Endothelial cell of umbilical vein (primary cell): Measurements from ENCODE around the gene ITM2B. TPM values are rescaled to one million over a fixed set of nuclear protein-coding genes. Genes with fewer than 3 reads are reported as not detected.

Experiments
- BruUV-seq: library from RNA; stranded (reverse); fragments of 400-500 nt; replicated peaks from 2 replicates; lab custom pipeline; 2021; lab: Mats Ljungman, UMichigan
- CTCF ChIA-PET: fragments of 300-600, 350-600 bp; sonication (Branson Sonifier 250); formaldehyde crosslinking; loops from one replicate; lab custom pipeline; 2021; ENCODE audit warnings: antibody characterized with exemption, inconsistent platforms; lab: Charles Lee
- POLR2A ChIA-PET: fragments of 300-600, 350-600 bp; sonication (Branson Sonifier 250); formaldehyde crosslinking; loops from one replicate; lab custom pipeline; 2021; ENCODE audit warnings: antibody characterized with exemption, inconsistent platforms; lab: Charles Lee
- DNase-seq: peaks from one replicate; pipeline ENCODE4 v3.0.0-alpha.2; 2011; ENCODE audit warnings: low read depth, low spot score
- FAIRE-seq: peaks from 2 replicates; lab custom pipeline; 2011; peaks lifted over from hg19 to GRCh38; lab: Jason Lieb, UNC
- H2AFZ ChIP-seq: 2 replicates; pipeline ENCODE4 v1.6.0; 2012; ENCODE audit warnings: low read depth, low read length, control low read depth, inconsistent platforms
- H3K27ac ChIP-seq: 2 replicates; pipeline ENCODE4 v1.5.1; 2011; ENCODE audit warnings: low read depth, mild to moderate bottlenecking, control low read depth, low read length, moderate library complexity; ENCODE audit not compliant: insufficient read depth
- H3K27me3 ChIP-seq, 2 experiments: 2 replicates each; pipeline versions ENCODE4 v1.6.0 to v1.6.1; 2011; ENCODE audit warnings: low read length in 2 of 2, mixed read lengths in 1 of 2; ENCODE audit not compliant: control insufficient read depth in 2 of 2, insufficient read depth in 2 of 2
- H3K36me3 ChIP-seq, 2 experiments: 2 replicates in 1 of 2; 3 replicates in 1 of 2; pipeline ENCODE4 v1.5.1; 2011; ENCODE audit warnings: low read length in 2 of 2, mild to moderate bottlenecking in 1 of 2, moderate library complexity in 1 of 2; ENCODE audit not compliant: control insufficient read depth in 2 of 2, insufficient read depth in 2 of 2; ENCODE audit errors: extremely low read depth in 1 of 2
- H3K4me1 ChIP-seq: 3 replicates; pipeline ENCODE4 v1.5.1; 2011; ENCODE audit warnings: mild to moderate bottlenecking, low read length; ENCODE audit not compliant: control insufficient read depth, insufficient read depth; ENCODE audit errors: extremely low read depth
- H3K4me2 ChIP-seq: 2 replicates; pipeline ENCODE4 v1.6.1; 2011; ENCODE audit warnings: low read length, control low read depth, mixed read lengths; ENCODE audit not compliant: insufficient read depth
- H3K4me3 ChIP-seq, 3 experiments: fragments of 200-600 bp in 1 of 3; sonication (generic), shearing (Covaris generic) in 1 of 3; replicated peaks in 1 of 3; 2 replicates each; pipeline ENCODE4 v1.5.1; 2011 to 2016; ENCODE audit warnings: control low read depth in 3 of 3, low read length in 3 of 3, mild to moderate bottlenecking in 2 of 3, inconsistent platforms in 1 of 3, low read depth in 1 of 3, moderate library complexity in 1 of 3; ENCODE audit not compliant: insufficient read depth in 1 of 3
- H3K79me2 ChIP-seq: 2 replicates; pipeline ENCODE4 v1.6.0; 2012; ENCODE audit warnings: low read length, inconsistent platforms; ENCODE audit not compliant: control insufficient read depth, insufficient read depth
- H3K9ac ChIP-seq: replicated peaks from 2 replicates; pipeline ENCODE3; 2011; ENCODE audit warnings: low read length, control low read depth; ENCODE audit not compliant: insufficient read depth; ENCODE audit errors: extremely low read depth
- H3K9me1 ChIP-seq: replicated peaks from 3 replicates; pipeline ENCODE4 v1.6.0; 2011; ENCODE audit warnings: mild to moderate bottlenecking, low read length; ENCODE audit not compliant: control insufficient read depth, insufficient read depth; ENCODE audit errors: extremely low read depth
- H3K9me3 ChIP-seq: replicated peaks from 2 replicates; pipeline ENCODE4 v1.5.1; 2012; ENCODE audit warnings: low read length, inconsistent platforms; ENCODE audit not compliant: control insufficient read depth, insufficient read depth
- H4K20me1 ChIP-seq: replicated peaks from 2 replicates; pipeline ENCODE3; 2011; ENCODE audit warnings: mild to moderate bottlenecking, low read length; ENCODE audit not compliant: control insufficient read depth, insufficient read depth; ENCODE audit errors: extremely low read depth
- EZH2 ChIP-seq: IDR thresholded peaks from 2 replicates; pipeline ENCODE4 v1.6.1; 2012; ENCODE audit warnings: borderline replicate concordance, low read depth, mild to moderate bottlenecking, moderate library complexity, low read length, inconsistent platforms; ENCODE audit not compliant: severe bottlenecking
- GATA2 ChIP-seq: IDR thresholded peaks from 2 replicates; pipeline ENCODE4 v1.7.0; 2011; ENCODE audit warnings: low read depth, mild to moderate bottlenecking, moderate library complexity, mixed read lengths, low read length; ENCODE audit not compliant: insufficient read length, insufficient read depth
- JUN ChIP-seq: IDR thresholded peaks from 2 replicates; pipeline ENCODE4 v1.6.1; 2011; ENCODE audit warnings: borderline replicate concordance, low read depth; ENCODE audit not compliant: insufficient read length, insufficient read depth
- dilution Hi-C: fragments of 300-500 bp; cut with MboI; formaldehyde crosslinking; loops from one replicate; pipeline ENCODE4 v1.15.0; 2019; ENCODE audit warnings: low sequenced_read_pairs; ENCODE audit not compliant: extremely low pct_ligation_motif_present
- intact Hi-C: fragments of 100-400 bp; cut with micrococcal nuclease; formaldehyde crosslinking; loops from one replicate; pipeline ENCODE4 v1.10.0; 2022
- polyA plus RNA-seq, 4 experiments: library from polyadenylated mRNA; depleted of rRNA in 3 of 4; stranded (reverse) in 3 of 4; unstranded in 1 of 4; fragments of >200 nt; gene quantifications; 2 replicates each; pipeline versions ENCODE4 v1.2.1 to v1.2.3, GENCODE V29; 2011 to 2012; ENCODE audit warnings: missing spikeins in 1 of 4
- total RNA-seq: library from RNA; stranded (reverse); gene quantifications from 2 replicates; pipeline ENCODE4 v1.2.3, GENCODE V29; 2021
- TF ChIP-seq, protein P1 (sequence below): IDR thresholded peaks from 2 replicates; pipeline ENCODE4 v1.6.1; 2011; ENCODE audit not compliant: insufficient read depth, insufficient read length
- TF ChIP-seq, protein P2 (sequence below), 2 donors: IDR thresholded peaks; 1 replicate in 1 of 2; 2 replicates in 1 of 2; pipeline ENCODE4 v1.5.1; 2011; ENCODE audit warnings: low read length in 2 of 2, mild to moderate bottlenecking in 2 of 2, moderate library complexity in 2 of 2, control low read depth in 1 of 2, inconsistent platforms in 1 of 2, low read depth in 1 of 2; ENCODE audit not compliant: insufficient read depth in 1 of 2; ENCODE audit errors: extremely low read depth in 1 of 2

ITM2B gene
- total and polyA plus RNA-seq, 2 donors (not counting 3 experiments of a cell fraction or from before 2014, with no cell fraction given), result 150 to 271 TPM

DNA sequence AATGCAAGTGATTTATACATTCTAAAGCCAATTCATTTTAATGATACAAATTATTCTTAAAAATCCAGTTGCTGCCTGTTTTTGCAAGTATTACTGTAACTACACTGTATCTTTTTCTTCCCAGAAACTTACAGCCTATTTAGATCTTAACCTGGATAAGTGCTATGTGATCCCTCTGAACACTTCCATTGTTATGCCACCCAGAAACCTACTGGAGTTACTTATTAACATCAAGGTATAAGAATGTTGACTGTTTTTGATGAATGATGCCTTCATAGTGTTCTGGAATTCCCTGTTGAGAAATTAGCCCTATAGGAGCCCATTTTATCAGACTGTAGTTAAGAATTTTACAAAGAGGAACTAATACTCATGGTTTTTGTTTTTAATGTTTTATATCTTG lies 25.0 kb downstream of the ITM2B start:
- Histone ChIP-seq H3K36me3 (peaks cover 15 to 18% of the 10 kb centered on the region in 2 experiments), H3K9me3 (no peaks in the 10 kb centered on the region), H3K4me2 (no peak overlapping the region), H4K20me1 (no peaks in the 10 kb centered on the region), H3K27ac (no peak overlapping the region), H3K9ac (no peak overlapping the region), H3K4me1 (no peaks in the 10 kb centered on the region), H3K79me2 (no peaks in the 10 kb centered on the region), H3K9me1 (no peaks in the 10 kb centered on the region), H3K27me3 (no peaks in the 10 kb centered on the region), H3K4me3 (no peak overlapping the region), H2AFZ (no peak overlapping the region)
- no peak for FAIRE-seq
- no TSS peak for BruUV-seq
- ChIA-PET POLR2A (no interaction called here), CTCF (interaction anchor here (1.0 to 1.2 kb wide), 2 partner anchors 13 to 23 kb away, joined by 3 to 4 read pairs; no protein-coding TSS in a partner anchor)
- no peak for DNase-seq
- intact Hi-C loops (no loop called here), dilution Hi-C loops (no loop called here)
- TF ChIP-seq GATA2 (no peak), EZH2 (no peak), JUN (no peak)
- TF ChIP-seq, protein P1, sequence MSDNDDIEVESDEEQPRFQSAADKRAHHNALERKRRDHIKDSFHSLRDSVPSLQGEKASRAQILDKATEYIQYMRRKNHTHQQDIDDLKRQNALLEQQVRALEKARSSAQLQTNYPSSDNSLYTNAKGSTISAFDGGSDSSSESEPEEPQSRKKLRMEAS, result no peak
- TF ChIP-seq, protein P2, sequence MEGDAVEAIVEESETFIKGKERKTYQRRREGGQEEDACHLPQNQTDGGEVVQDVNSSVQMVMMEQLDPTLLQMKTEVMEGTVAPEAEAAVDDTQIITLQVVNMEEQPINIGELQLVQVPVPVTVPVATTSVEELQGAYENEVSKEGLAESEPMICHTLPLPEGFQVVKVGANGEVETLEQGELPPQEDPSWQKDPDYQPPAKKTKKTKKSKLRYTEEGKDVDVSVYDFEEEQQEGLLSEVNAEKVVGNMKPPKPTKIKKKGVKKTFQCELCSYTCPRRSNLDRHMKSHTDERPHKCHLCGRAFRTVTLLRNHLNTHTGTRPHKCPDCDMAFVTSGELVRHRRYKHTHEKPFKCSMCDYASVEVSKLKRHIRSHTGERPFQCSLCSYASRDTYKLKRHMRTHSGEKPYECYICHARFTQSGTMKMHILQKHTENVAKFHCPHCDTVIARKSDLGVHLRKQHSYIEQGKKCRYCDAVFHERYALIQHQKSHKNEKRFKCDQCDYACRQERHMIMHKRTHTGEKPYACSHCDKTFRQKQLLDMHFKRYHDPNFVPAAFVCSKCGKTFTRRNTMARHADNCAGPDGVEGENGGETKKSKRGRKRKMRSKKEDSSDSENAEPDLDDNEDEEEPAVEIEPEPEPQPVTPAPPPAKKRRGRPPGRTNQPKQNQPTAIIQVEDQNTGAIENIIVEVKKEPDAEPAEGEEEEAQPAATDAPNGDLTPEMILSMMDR (IDR thresholded peaks at IDR 0.05; ENCODE audit: extremely low read depth in 1 of 2, insufficient read depth in 1 of 2, low read depth in 1 of 2, low read length in 2 of 2), result no peak
